HL-60 (cell line): ENCODE measurements around the gene LRRC51.

Experiments
- DNase-seq, 2 experiments: peaks; one replicate each; pipeline ENCODE4 v3.0.0-alpha.2; 2010 to 2020; ENCODE audit warnings: low read depth in 1 of 2, low spot score in 1 of 2
- H3K27ac ChIP-seq: fragments of 250-450 bp; sonication (Bioruptor Pico); replicated peaks from 2 replicates; pipeline ENCODE4 v1.5.1; 2020; ENCODE audit warnings: mild to moderate bottlenecking, moderate library complexity
- H3K27me3 ChIP-seq: fragments of 250-450 bp; sonication (Bioruptor Pico); 2 replicates; pipeline ENCODE4 v1.5.1; 2021; ENCODE audit warnings: mild to moderate bottlenecking, moderate library complexity; ENCODE audit not compliant: insufficient read depth, poor library complexity, severe bottlenecking
- H3K4me3 ChIP-seq: replicated peaks from 2 replicates; pipeline ENCODE4 v1.5.1; 2011; ENCODE audit warnings: mild to moderate bottlenecking, control low read depth, low read length; ENCODE audit not compliant: insufficient read depth
- CTCF ChIP-seq: IDR thresholded peaks from one replicate; pipeline ENCODE4 v1.5.1; 2011; ENCODE audit warnings: low read length, control low read depth, inconsistent platforms; ENCODE audit not compliant: insufficient read depth
- GABPA ChIP-seq: IDR thresholded peaks from 2 replicates; pipeline ENCODE4 v1.6.1; 2012; ENCODE audit warnings: low read depth
- POLR2AphosphoS5 ChIP-seq: IDR thresholded peaks from 2 replicates; pipeline ENCODE4 v1.6.1; 2012; ENCODE audit warnings: low read depth
- REST ChIP-seq: IDR thresholded peaks from 2 replicates; pipeline ENCODE4 v1.6.1; 2012; ENCODE audit warnings: low read depth; ENCODE audit not compliant: insufficient replicate concordance
- SPI1 ChIP-seq: IDR thresholded peaks from 2 replicates; pipeline ENCODE4 v1.6.1; 2012; ENCODE audit warnings: low read depth, mild to moderate bottlenecking, borderline replicate concordance

The LRRC51 gene

GRCh38 chr11:72127923-72128322 lies 47.3 kb downstream of the LRRC51 start:
- no peak overlapping the region for H3K27ac ChIP-seq
- no peak for DNase-seq
- no peak overlapping the region for H3K4me3 ChIP-seq
- no peak for TF ChIP-seq REST
- no peak for TF ChIP-seq GABPA
- TF ChIP-seq POLR2AphosphoS5 = no peak
- no peak for TF ChIP-seq SPI1
- no peak for TF ChIP-seq CTCF
- no peaks in the 10 kb centered on the region for H3K27me3 ChIP-seq

- Histone ChIP-seq H3K27me3 (no peaks in the 10 kb centered on the region), H3K4me3 (no peak overlapping the region), H3K27ac (peak overlapping the region; percentile 13; the same call in 1 of the 2 replicates)
- no peak for DNase-seq
- TF ChIP-seq REST (no peak), POLR2AphosphoS5 (no peak), GABPA (no peak), CTCF (no peak), SPI1 (no peak)
These were observed 48.7 kb downstream of the LRRC51 start for GRCh38 chr11:72129381-72129780.

GRCh38 chr11:72132646-72133045 lies 52.0 kb downstream of the LRRC51 start:
- TF ChIP-seq GABPA = no peak
- TF ChIP-seq SPI1 = no peak
- no peak for TF ChIP-seq CTCF
- TF ChIP-seq REST = no peak

More at GRCh38 chr11:72132646-72133045, 52.0 kb downstream of the LRRC51 start:
- no peak overlapping the region for H3K4me3 ChIP-seq
- H3K27me3 ChIP-seq = no peaks in the 10 kb centered on the region
- no peak for DNase-seq
- peak overlapping the region; percentile 84 for H3K27ac ChIP-seq
